ENCODE measurements around the gene ULK4.
"Not testable (repeated sequence)": the region's sequence is repeated elsewhere in the genome, so short reads cannot be mapped to it uniquely, and the experiment has no call there.

ULK4 gene

GRCh38 chr3:41681479-41681878 is 280.4 kb downstream of the ULK4 start:
- H3K27me3 ChIP-seq (ENCODE audit: control insufficient read depth, insufficient read depth, low read length), result no peaks in the 10 kb centered on the region
- no CpG with 5 or more reads among the region's 3 CpGs for WGBS (ENCODE audit: insufficient coverage, insufficient read length)
- H3K9me3 ChIP-seq (ENCODE audit: control insufficient read depth, insufficient read depth, low read length), result no peaks in the 10 kb centered on the region
- no peak for DNase-seq (ENCODE audit: low read depth, low spot score)
- no peak overlapping the region for H3K4me3 ChIP-seq (ENCODE audit: low read length)
- H3K4me1 ChIP-seq (ENCODE audit: control insufficient read depth, insufficient read depth, low read length), result peaks cover 1% of the 10 kb centered on the region; the same call in 1 of the 2 replicates
- no peak overlapping the region for H3K27ac ChIP-seq (ENCODE audit: low read length)
- no peaks in the 10 kb centered on the region for H3K36me3 ChIP-seq (ENCODE audit: control insufficient read depth, insufficient read depth, low read length)

- Histone ChIP-seq H3K4me1 (ENCODE audit: control insufficient read depth, insufficient read depth, low read length) (peaks cover 1% of the 10 kb centered on the region; the same call in 1 of the 2 replicates), H3K9me3 (ENCODE audit: control insufficient read depth, insufficient read depth, low read length) (no peaks in the 10 kb centered on the region), H3K36me3 (ENCODE audit: control insufficient read depth, insufficient read depth, low read length) (no peaks in the 10 kb centered on the region; the same call in 1 of the 2 replicates), H3K4me3 (ENCODE audit: low read length) (no peak overlapping the region), H3K27ac (ENCODE audit: low read length) (no peak overlapping the region), H3K27me3 (ENCODE audit: control insufficient read depth, insufficient read depth, low read length) (no peaks in the 10 kb centered on the region)
- no peak for DNase-seq (ENCODE audit: low read depth, low spot score)
- WGBS (ENCODE audit: insufficient coverage, insufficient read length), result no CpG with 5 or more reads among the region's 1 CpG
Measured at GRCh38 chr3:41679374-41679773, 282.5 kb downstream of the ULK4 start.

GRCh38 chr3:41675102-41675501 is 286.8 kb downstream of the ULK4 start:
- not testable (repeated sequence) for H3K9me3 ChIP-seq (ENCODE audit: control insufficient read depth, insufficient read depth, low read length); H3K36me3 ChIP-seq (ENCODE audit: control insufficient read depth, insufficient read depth, low read length); H3K4me3 ChIP-seq (ENCODE audit: low read length); H3K27ac ChIP-seq (ENCODE audit: low read length); H3K4me1 ChIP-seq (ENCODE audit: control insufficient read depth, insufficient read depth, low read length); H3K27me3 ChIP-seq (ENCODE audit: control insufficient read depth, insufficient read depth, low read length); DNase-seq (ENCODE audit: low read depth, low spot score)
- whole genome bisulfite sequencing (ENCODE audit: insufficient coverage, insufficient read length), result no CpG with 5 or more reads among the region's 7 CpGs

DNA sequence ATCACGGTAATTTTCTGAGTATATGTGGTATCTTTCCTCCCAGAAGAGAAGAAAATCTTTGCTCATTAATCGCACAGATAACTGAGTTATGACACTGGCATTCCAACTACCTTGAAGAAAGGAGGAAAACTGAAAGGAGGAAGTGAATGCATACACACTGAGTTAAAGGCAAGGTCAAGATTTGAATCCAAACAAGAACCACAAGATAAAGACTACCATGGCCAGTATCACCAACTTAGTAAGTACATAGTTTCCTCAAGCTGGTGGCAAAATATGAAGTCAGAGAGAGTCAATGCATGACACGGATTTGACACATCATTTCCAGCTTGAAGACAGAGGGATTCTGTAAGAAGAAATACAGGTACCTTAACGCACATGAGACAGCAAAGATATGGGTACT is 287.5 kb downstream of the ULK4 start:
- Histone ChIP-seq H3K27me3 (ENCODE audit: control insufficient read depth, insufficient read depth, low read length) (no peaks in the 10 kb centered on the region), H3K9me3 (ENCODE audit: control insufficient read depth, insufficient read depth, low read length) (no peaks in the 10 kb centered on the region), H3K4me1 (ENCODE audit: control insufficient read depth, insufficient read depth, low read length) (no peaks in the 10 kb centered on the region), H3K36me3 (ENCODE audit: control insufficient read depth, insufficient read depth, low read length) (no peaks in the 10 kb centered on the region; the same call in 1 of the 2 replicates), H3K27ac (ENCODE audit: low read length) (no peak overlapping the region), H3K4me3 (ENCODE audit: low read length) (no peak overlapping the region)
- no CpG with 5 or more reads among the region's 4 CpGs for WGBS (ENCODE audit: insufficient coverage, insufficient read length)
- DNase-seq (ENCODE audit: low read depth, low spot score), result no peak

DNA sequence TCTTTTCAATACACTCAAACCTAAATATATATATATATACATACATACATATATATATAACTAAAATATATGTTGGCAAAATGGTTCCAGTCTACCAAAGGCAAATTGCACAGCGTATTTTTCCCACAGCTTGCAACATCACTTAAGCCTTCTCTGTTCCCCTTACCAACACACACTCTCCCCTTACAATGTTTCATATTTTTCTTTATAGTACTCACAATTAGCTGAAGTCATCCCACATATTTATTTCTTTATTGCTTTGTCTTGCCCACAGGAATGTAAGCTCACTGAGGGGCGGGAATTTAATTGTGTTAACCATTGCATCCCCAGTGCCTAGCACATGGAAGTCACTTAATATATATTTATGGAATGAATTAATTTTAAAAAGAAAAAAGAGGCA is 288.3 kb downstream of the ULK4 start:
- Histone ChIP-seq H3K27ac (ENCODE audit: low read length) (no peak overlapping the region), H3K4me1 (ENCODE audit: control insufficient read depth, insufficient read depth, low read length) (no peaks in the 10 kb centered on the region), H3K9me3 (ENCODE audit: control insufficient read depth, insufficient read depth, low read length) (no peaks in the 10 kb centered on the region), H3K4me3 (ENCODE audit: low read length) (no peak overlapping the region), H3K36me3 (ENCODE audit: control insufficient read depth, insufficient read depth, low read length) (no peaks in the 10 kb centered on the region; the same call in 1 of the 2 replicates), H3K27me3 (ENCODE audit: control insufficient read depth, insufficient read depth, low read length) (no peaks in the 10 kb centered on the region)
- DNase-seq (ENCODE audit: low read depth, low spot score), result no peak
- WGBS (ENCODE audit: insufficient coverage, insufficient read length), result no CpG with 5 or more reads among the region's 2 CpGs

GRCh38 chr3:41668379-41668778 is 293.5 kb downstream of the ULK4 start:
- Histone ChIP-seq H3K27me3 (ENCODE audit: control insufficient read depth, insufficient read depth, low read length) (no peaks in the 10 kb centered on the region), H3K4me3 (ENCODE audit: low read length) (no peak overlapping the region), H3K36me3 (ENCODE audit: control insufficient read depth, insufficient read depth, low read length) (peaks cover 2% of the 10 kb centered on the region; the same call in 1 of the 2 replicates), H3K4me1 (ENCODE audit: control insufficient read depth, insufficient read depth, low read length) (no peaks in the 10 kb centered on the region), H3K9me3 (ENCODE audit: control insufficient read depth, insufficient read depth, low read length) (peaks cover 2% of the 10 kb centered on the region), H3K27ac (ENCODE audit: low read length) (no peak overlapping the region)
- DNase-seq (ENCODE audit: low read depth, low spot score), result no peak

DNA sequence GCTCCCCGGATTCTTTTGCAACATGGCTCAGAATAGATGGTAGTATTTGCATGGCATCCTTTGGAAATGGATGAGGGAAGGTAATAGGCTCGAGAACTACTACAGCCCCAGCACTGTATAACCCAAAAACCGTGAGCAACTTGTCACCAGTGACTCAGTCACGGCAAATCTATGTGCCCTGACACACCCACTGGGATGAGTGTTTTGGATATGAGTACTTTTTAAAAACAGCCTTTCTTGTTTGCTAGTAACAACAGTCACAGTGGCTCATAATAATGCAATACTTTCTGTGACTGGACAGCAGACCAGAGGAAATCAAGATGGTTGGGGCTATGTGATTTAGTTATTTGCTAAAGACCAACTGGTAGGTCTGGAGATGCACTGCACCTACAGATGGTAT is 299.6 kb downstream of the ULK4 start:
- no CpG with 5 or more reads among the region's 4 CpGs for WGBS (ENCODE audit: insufficient coverage, insufficient read length)
- H3K27ac ChIP-seq (ENCODE audit: low read length), result no peak overlapping the region
- peaks cover 2% of the 10 kb centered on the region for H3K9me3 ChIP-seq (ENCODE audit: control insufficient read depth, insufficient read depth, low read length)
- peaks cover 2% of the 10 kb centered on the region; the same call in 1 of the 2 replicates for H3K36me3 ChIP-seq (ENCODE audit: control insufficient read depth, insufficient read depth, low read length)
- no peaks in the 10 kb centered on the region for H3K4me1 ChIP-seq (ENCODE audit: control insufficient read depth, insufficient read depth, low read length)
- no peak for DNase-seq (ENCODE audit: low read depth, low spot score)
- no peak overlapping the region for H3K4me3 ChIP-seq (ENCODE audit: low read length)
- no peaks in the 10 kb centered on the region for H3K27me3 ChIP-seq (ENCODE audit: control insufficient read depth, insufficient read depth, low read length)

GRCh38 chr3:41661796-41662195 is 300.1 kb downstream of the ULK4 start:
- no peaks in the 10 kb centered on the region for H3K27me3 ChIP-seq (ENCODE audit: control insufficient read depth, insufficient read depth, low read length)
- whole genome bisulfite sequencing (ENCODE audit: insufficient coverage, insufficient read length), result 100% methylated on average over 1 of the region's 3 CpGs
- DNase-seq (ENCODE audit: low read depth, low spot score), result no peak
- H3K9me3 ChIP-seq (ENCODE audit: control insufficient read depth, insufficient read depth, low read length), result peaks cover 2% of the 10 kb centered on the region
- H3K27ac ChIP-seq (ENCODE audit: low read length), result no peak overlapping the region
- H3K4me1 ChIP-seq (ENCODE audit: control insufficient read depth, insufficient read depth, low read length), result no peaks in the 10 kb centered on the region
- no peak overlapping the region for H3K4me3 ChIP-seq (ENCODE audit: low read length)
- H3K36me3 ChIP-seq (ENCODE audit: control insufficient read depth, insufficient read depth, low read length), result peaks cover 2% of the 10 kb centered on the region; the same call in 1 of the 2 replicates

DNA sequence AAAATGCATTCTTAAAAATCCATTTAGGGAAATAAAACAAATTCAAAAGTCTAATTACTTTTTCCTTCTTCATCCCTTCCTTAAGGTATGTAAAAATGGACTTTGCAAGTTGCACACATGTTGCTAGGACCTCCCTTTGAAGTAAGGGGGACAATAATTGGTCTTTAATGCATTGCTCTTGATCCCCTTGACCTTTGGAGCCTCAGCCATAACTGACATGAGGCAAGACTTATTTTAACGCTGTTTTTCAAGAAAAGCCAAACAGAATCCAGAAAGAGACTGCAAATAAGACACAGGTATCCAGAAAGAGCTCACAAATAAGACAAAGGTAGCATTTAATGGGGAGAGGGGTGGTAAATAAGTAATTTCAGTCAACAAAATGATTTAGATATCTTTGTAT is 301.4 kb downstream of the ULK4 start:
- WGBS (ENCODE audit: insufficient coverage, insufficient read length), result no CpG with 5 or more reads among the region's 1 CpG
- H3K9me3 ChIP-seq (ENCODE audit: control insufficient read depth, insufficient read depth, low read length), result no peaks in the 10 kb centered on the region
- H3K27ac ChIP-seq (ENCODE audit: low read length), result no peak overlapping the region
- H3K4me3 ChIP-seq (ENCODE audit: low read length), result no peak overlapping the region
- no peaks in the 10 kb centered on the region for H3K36me3 ChIP-seq (ENCODE audit: control insufficient read depth, insufficient read depth, low read length)
- no peak for DNase-seq (ENCODE audit: low read depth, low spot score)
- H3K4me1 ChIP-seq (ENCODE audit: control insufficient read depth, insufficient read depth, low read length), result no peaks in the 10 kb centered on the region
- H3K27me3 ChIP-seq (ENCODE audit: control insufficient read depth, insufficient read depth, low read length), result no peaks in the 10 kb centered on the region

DNA sequence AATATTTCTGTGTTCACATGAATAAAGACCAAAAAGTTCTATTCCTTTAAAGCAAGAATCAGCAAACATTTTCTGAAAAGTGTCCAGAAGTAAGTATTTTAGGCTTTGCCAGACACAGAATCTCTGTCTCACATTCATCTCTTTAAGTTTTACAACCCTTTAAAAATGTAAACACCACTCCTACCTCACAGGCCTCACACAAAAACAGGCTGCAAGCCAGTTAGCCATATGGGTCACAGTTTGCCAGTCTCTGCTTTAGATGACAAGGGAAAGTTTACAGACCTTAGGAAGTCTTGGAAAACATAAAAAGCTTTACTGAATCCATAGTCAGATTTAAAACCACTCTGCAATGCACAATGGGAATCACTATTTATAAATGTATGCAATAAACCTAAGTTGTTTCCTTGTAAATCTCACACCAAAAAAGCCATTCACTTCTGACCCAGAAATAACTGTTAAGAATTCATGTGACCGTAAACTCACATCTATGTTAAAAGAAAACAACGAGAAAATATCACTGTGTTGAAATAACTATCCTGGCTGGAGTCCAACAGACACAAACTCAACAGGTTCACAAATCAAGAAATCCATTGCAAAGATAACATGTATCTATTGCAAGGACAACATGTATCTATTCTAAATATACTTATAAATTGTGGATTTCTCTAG is 308.2 kb downstream of the ULK4 start:
- no peak overlapping the region for H3K27ac ChIP-seq (ENCODE audit: low read length)
- no peaks in the 10 kb centered on the region; the same call in 1 of the 2 replicates for H3K36me3 ChIP-seq (ENCODE audit: control insufficient read depth, insufficient read depth, low read length)
- no CpG with 5 or more reads among the region's 2 CpGs for WGBS (ENCODE audit: insufficient coverage, insufficient read length)
- H3K27me3 ChIP-seq (ENCODE audit: control insufficient read depth, insufficient read depth, low read length), result no peaks in the 10 kb centered on the region
- H3K4me1 ChIP-seq (ENCODE audit: control insufficient read depth, insufficient read depth, low read length), result no peaks in the 10 kb centered on the region
- H3K9me3 ChIP-seq (ENCODE audit: control insufficient read depth, insufficient read depth, low read length), result no peaks in the 10 kb centered on the region
- DNase-seq (ENCODE audit: low read depth, low spot score), result no peak
- no peak overlapping the region for H3K4me3 ChIP-seq (ENCODE audit: low read length)

GRCh38 chr3:41652931-41653330 is 309.0 kb downstream of the ULK4 start:
- H3K36me3 ChIP-seq (ENCODE audit: control insufficient read depth, insufficient read depth, low read length), result no peaks in the 10 kb centered on the region; the same call in 1 of the 2 replicates

More at GRCh38 chr3:41652931-41653330, 309.0 kb downstream of the ULK4 start:
- H3K4me1 ChIP-seq (ENCODE audit: control insufficient read depth, insufficient read depth, low read length), result no peaks in the 10 kb centered on the region
- no peak overlapping the region for H3K27ac ChIP-seq (ENCODE audit: low read length)
- H3K9me3 ChIP-seq (ENCODE audit: control insufficient read depth, insufficient read depth, low read length), result no peaks in the 10 kb centered on the region; the same call in 1 of the 2 replicates
- H3K4me3 ChIP-seq (ENCODE audit: low read length), result no peak overlapping the region
- no CpG with 5 or more reads among the region's 3 CpGs for WGBS (ENCODE audit: insufficient coverage, insufficient read length)
- no peak for DNase-seq (ENCODE audit: low read depth, low spot score)
- no peaks in the 10 kb centered on the region for H3K27me3 ChIP-seq (ENCODE audit: control insufficient read depth, insufficient read depth, low read length)
